Heart right ventricle (tissue), 16 donors: ENCODE results near the gene ZNF81. TPM values are rescaled to one million over a fixed set of nuclear protein-coding genes. Genes with fewer than 3 reads are reported as not detected.

Source experiments
- ATAC-seq, 8 donors: fragments of 200-7000 bp; cut with Tn5 transposase; one replicate each; pipeline ENCODE4 v1.9.1; 2020; ENCODE audit warnings: mild to moderate bottlenecking in 8 of 8, moderate library complexity in 8 of 8, moderate number of reproducible peaks in 1 of 8
- DNase-seq, 2 donors: peaks; one replicate each; pipeline ENCODE4 v3.0.0-alpha.2; 2020
- H3K27ac ChIP-seq, 10 donors: fragments of 200-600 bp; sonication (generic) in 2 of 10; one replicate each; pipeline versions ENCODE4 v1.5.0 to v1.8.0; 2020 to 2022; ENCODE audit warnings: mild to moderate bottlenecking in 3 of 10
- H3K27me3 ChIP-seq, 7 donors: fragments of 200-600 bp; one replicate each; pipeline ENCODE4 v1.8.0; 2021 to 2022; ENCODE audit warnings: mild to moderate bottlenecking in 2 of 7
- H3K36me3 ChIP-seq, 9 donors: fragments of 200-600 bp; sonication (generic) in 1 of 9; one replicate each; pipeline versions ENCODE4 v1.5.0 to v1.8.0; 2020 to 2022; ENCODE audit warnings: mild to moderate bottlenecking in 2 of 9
- H3K4me1 ChIP-seq, 9 donors: fragments of 200-600 bp; sonication (generic) in 1 of 9; one replicate each; pipeline versions ENCODE4 v1.5.0 to v1.8.0; 2020 to 2022; ENCODE audit warnings: mild to moderate bottlenecking in 4 of 9
- H3K4me3 ChIP-seq, 10 donors: fragments of 200-600 bp; sonication (generic) in 2 of 10; one replicate each; pipeline versions ENCODE4 v1.5.0 to v1.8.0; 2020 to 2022; ENCODE audit warnings: mild to moderate bottlenecking in 7 of 10, moderate library complexity in 2 of 10
- H3K9me3 ChIP-seq, 11 donors: fragments of 200-600 bp in 10 of 11; sonication (generic) in 2 of 11; one replicate each; pipeline versions ENCODE4 v1.5.0 to v1.8.0; 2013 to 2022; ENCODE audit warnings: mild to moderate bottlenecking in 2 of 11, control low read depth in 1 of 11, moderate library complexity in 1 of 11
- CTCF ChIP-seq, 9 donors: fragments of 200-600 bp; sonication (generic) in 2 of 9; IDR thresholded peaks; one replicate each; pipeline versions ENCODE4 v1.5.0 to v1.8.0; 2021 to 2022; ENCODE audit warnings: antibody characterized with exemption in 9 of 9, mild to moderate bottlenecking in 5 of 9, moderate library complexity in 1 of 9
- WGBS, 2 donors: extraction: QIAGEN DNeasy Blood & Tissue Kit; methylation state at CpG; one replicate each; pipeline ENCODE4 v1.1.7; 2013; ENCODE audit warnings: inconsistent platforms in 1 of 2; 5-methylcytosine and 5-hydroxymethylcytosine counted together
- intact Hi-C, 10 donors: fragments of 100-400 bp; cut with DNase I; formaldehyde crosslinking; loops; one replicate each; pipeline versions ENCODE4 v1.11.1 to v1.14.2; 2022
- polyA plus RNA-seq, 2 donors: library from polyadenylated mRNA; stranded (reverse); fragments of 200-250 nt; gene quantifications; one replicate each; pipeline ENCODE4 v1.2.3, GENCODE V29; 2013
- total RNA-seq, 10 donors: library from RNA; stranded (reverse); fragmentation: NEBNext Ultra II Directional in 3 of 10; extraction: Animal tissue kit (Norgen Biotek cat#: 25700) in 3 of 10; gene quantifications; one replicate each; pipeline versions ENCODE4 v1.2.1 to v1.2.4, GENCODE V29; 2021 to 2023
- donor health status: Arrhythmogenic right ventricular cardiomyopathy.
- donor health status: ischemic (EF 13 %, LVEDD 7.1; RV severe dilation, severe dysfunction).
- donor health status: healthy with polysubstance abuse.
- donor health status: DM: no; HTN: yes; CAD: no.
- donor health status: DM: no; HTN: no; CAD: no.
- donor health status: ischemic (EF 25% LVEDD 6.9; RV normal size, moderate dysfunction).
- donor health status: ischemic (EF 25% LVEDD 5.7; RV mildly dilated, moderate dysfunction).
- donor health status: healthy.
- donor health status: DM: yes; HTN: yes; CAD: no.
- donor health status: Ischemic cardiomyopathy.
- donor health status: ischemic (EF 35%, LVEDD 5.7; RV mildly dilated, moderate dysfunction).
- donor health status: nonischemic (EF 11% LVEDD 7.7; RV severe dilation, severe dysfunction).
- donor health status: DM: yes; HTN: yes; CAD: no.
- donor health status: PGD.
- donor health status: ischemic (EF 29% LVEDD 5.4; RV normal size, mild dysfunction).
- donor health status: nonischemic (EF 23%, LVEDD 6.1; RV moderate dilation, normal function).

ZNF81 gene
- total and polyA plus RNA-seq, 12 donors: 1.8 to 10.1 (median 6.5) TPM

GRCh38 chrX:47900833-47901232 lies 64.1 kb downstream of the ZNF81 start:
- DNase-seq (no peak), ATAC-seq (no peak)
- H3K27ac ChIP-seq: peak overlapping the region in 1 of 10 donors; percentile 31
- intact Hi-C loops: no loop called here
- H3K4me3 ChIP-seq: no peak overlapping the region
- WGBS, 2 donors: 56 to 94% methylated on average over 4 of the region's 4 CpGs
- H3K27me3 ChIP-seq: no peaks in the 10 kb centered on the region
- TF ChIP-seq CTCF (IDR thresholded peaks at IDR 0.05): no peak
- peaks cover 0 to 18% (median 0%) of the 10 kb centered on the region in 9 donors for H3K36me3 ChIP-seq
- no peaks in the 10 kb centered on the region for H3K4me1 ChIP-seq
- no peaks in the 10 kb centered on the region for H3K9me3 ChIP-seq

GRCh38 chrX:47902161-47902560 lies 65.5 kb downstream of the ZNF81 start:
- no peak overlapping the region for H3K4me3 ChIP-seq
- WGBS, 2 donors: 94 to 99% methylated on average over 2 of the region's 2 CpGs

GRCh38 chrX:47915886-47916493 lies 79.3 kb downstream of the ZNF81 start:
- Histone ChIP-seq H3K27ac (no peak overlapping the region), H3K9me3 (peaks cover 0 to 86% (median 25%) of the 10 kb centered on the region in 11 donors), H3K4me3 (peak overlapping the region in 1 of 10 donors; percentile 2), H3K27me3 (no peaks in the 10 kb centered on the region), H3K36me3 (peaks cover 0 to 41% (median 11%) of the 10 kb centered on the region in 9 donors), H3K4me1 (no peaks in the 10 kb centered on the region)
- no peak for DNase-seq
- intact Hi-C loops: no loop called here
- WGBS, 2 donors: 97 to 98% methylated on average over 2 of the region's 2 CpGs
- no peak for TF ChIP-seq CTCF (IDR thresholded peaks at IDR 0.05)
- ATAC-seq: no peak

More at GRCh38 chrX:47902161-47902560, 65.5 kb downstream of the ZNF81 start:
- DNase-seq: no peak
- Histone ChIP-seq H3K27me3 (no peaks in the 10 kb centered on the region), H3K9me3 (no peaks in the 10 kb centered on the region), H3K4me1 (no peaks in the 10 kb centered on the region), H3K36me3 (peaks cover 0 to 8% (median 0%) of the 10 kb centered on the region in 9 donors), H3K27ac (no peak overlapping the region)
- intact Hi-C loops: no loop called here
- TF ChIP-seq CTCF (IDR thresholded peaks at IDR 0.05): no peak
- no peak for ATAC-seq

- DNase-seq (no peak), ATAC-seq (no peak)
- intact Hi-C loops: no loop called here
- Histone ChIP-seq H3K9me3 (peaks cover 0 to 79% (median 25%) of the 10 kb centered on the region in 11 donors), H3K36me3 (peaks cover 0 to 33% (median 11%) of the 10 kb centered on the region in 9 donors), H3K4me1 (no peaks in the 10 kb centered on the region), H3K4me3 (no peak overlapping the region), H3K27ac (no peak overlapping the region), H3K27me3 (no peaks in the 10 kb centered on the region)
- 98 to 100% methylated on average over 1 of the region's 1 CpG for WGBS, 2 donors
- no peak for TF ChIP-seq CTCF (IDR thresholded peaks at IDR 0.05)
Measured at GRCh38 chrX:47918274-47918673, 81.6 kb downstream of the ZNF81 start.
